Measurements from ENCODE around the gene HGD.

GRCh38 chr3:120705884-120706582, 24.0 kb upstream of the HGD start:
- TF ChIP-seq EZH2 (IDR thresholded peaks at IDR 0.05; ENCODE audit: borderline replicate concordance, insufficient read depth, low read depth, low read length, poor library complexity, severe bottlenecking) (no peak), CTCF (IDR thresholded peaks at IDR 0.05) (no peak)

All from B cell (primary cell).